ENCODE data around the gene RNF31. TPM values are rescaled to one million over a fixed set of nuclear protein-coding genes. Genes with fewer than 3 reads are reported as not detected.
A peak's percentile ranks its signal among the peaks of the same experiment; 100 is the strongest.

Gene RNF31
- total and polyA plus RNA-seq, 7 experiments from 2014 or later: 40.9 to 151 (median 81.4) TPM

- no peaks in the 10 kb centered on the region for H3K4me1 ChIP-seq (ENCODE audit: control insufficient read depth in 2 of 2, insufficient read depth in 2 of 2, low read length in 2 of 2)
- H3K9me3 ChIP-seq (ENCODE audit: control insufficient read depth in 2 of 3, low read length in 3 of 3): no peaks in the 10 kb centered on the region
- ChIA-PET POLR2A (interaction anchor here (0.6 to 2.7 kb wide), 4 partner anchors 10 to 63 kb away, joined by 3 to 9 read pairs (median 4); partner anchors contain the start of gene IPO4), CTCF (no interaction called here)
- no peaks in the 10 kb centered on the region for H3K27me3 ChIP-seq (ENCODE audit: control insufficient read depth in 2 of 2, insufficient read depth in 2 of 2, low read length in 2 of 2)
- peaks cover 0 to 2% (median 0%) of the 10 kb centered on the region in 11 donors for H3K9me3 Mint-ChIP-seq
- DNase-seq (no peak), ATAC-seq (no peak)
- intact Hi-C loops (cut with micrococcal nuclease): no loop called here
- H3K36me3 ChIP-seq (ENCODE audit: control insufficient read depth in 2 of 3, insufficient read depth in 3 of 3, low read length in 3 of 3): peaks cover 0 to 83% (median 20%) of the 10 kb centered on the region in 3 experiments
- H3K4me1 Mint-ChIP-seq: peaks cover 0 to 17% (median 4%) of the 10 kb centered on the region in 7 donors
- no peak overlapping the region for H3K4me3 Mint-ChIP-seq
- peaks cover 0 to 34% (median 4%) of the 10 kb centered on the region in 5 donors for H3K36me3 Mint-ChIP-seq
- no peak overlapping the region for H3K27ac ChIP-seq (ENCODE audit: low read depth, low read length)
- no peaks in the 10 kb centered on the region for H3K27me3 Mint-ChIP-seq
- no peak overlapping the region for H3K4me3 ChIP-seq (ENCODE audit: low read length)
- peak overlapping the region in 5 of 9 donors; percentile 32 to 75 (median 59) for H3K27ac Mint-ChIP-seq
Measured at GRCh38 chr14:24179294-24179960, 32.1 kb downstream of the RNF31 start.

DNA sequence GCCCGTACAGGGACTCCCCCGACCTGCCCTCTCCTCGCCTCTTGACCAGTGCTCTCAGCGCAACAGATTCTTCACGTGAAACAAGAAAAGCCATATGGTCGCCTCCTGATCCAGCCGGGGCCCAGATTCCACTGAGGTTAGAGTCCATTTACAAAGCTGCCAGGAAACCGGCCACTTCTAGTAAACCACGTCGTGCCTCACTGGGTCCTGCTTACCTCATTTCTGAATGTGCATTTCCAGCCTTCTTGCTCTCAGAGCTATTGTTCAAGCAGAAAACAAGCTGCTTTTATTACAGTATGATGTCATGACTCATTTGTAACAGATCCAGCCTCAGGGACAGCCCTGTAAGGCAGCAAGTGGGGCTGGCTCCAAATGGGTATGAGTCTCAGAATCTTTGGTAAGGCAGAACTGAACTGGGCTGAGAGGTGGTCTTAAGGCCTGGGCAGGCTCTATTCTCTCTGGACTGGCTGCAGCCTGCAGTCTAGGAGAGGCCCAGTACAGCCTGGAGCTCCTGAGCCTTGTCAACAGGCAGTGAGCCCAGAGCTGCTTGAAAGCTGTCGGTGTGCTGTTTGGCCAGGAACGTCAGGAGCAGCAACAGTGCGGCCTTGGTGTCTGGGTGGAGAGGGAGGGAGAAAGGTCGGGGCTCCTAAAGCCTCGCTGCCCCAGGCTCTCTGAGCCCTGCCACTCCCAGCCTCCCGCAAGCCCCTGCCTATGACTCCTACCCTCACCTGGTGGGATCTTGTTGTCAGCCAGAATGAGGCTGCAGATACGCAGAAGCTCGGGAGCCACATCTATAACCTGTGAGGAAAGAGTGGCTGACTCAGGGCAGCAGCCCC, 32.9 kb downstream of the RNF31 start:
- peaks cover 0 to 88% (median 23%) of the 10 kb centered on the region in 3 experiments for H3K36me3 ChIP-seq (ENCODE audit: control insufficient read depth in 2 of 3, insufficient read depth in 3 of 3, low read length in 3 of 3)

GRCh38 chr14:24181371-24182077, 34.2 kb downstream of the RNF31 start:
- Histone ChIP-seq H3K27ac (ENCODE audit: low read depth, low read length) (no peak overlapping the region), H3K36me3 (ENCODE audit: control insufficient read depth in 2 of 3, insufficient read depth in 3 of 3, low read length in 3 of 3) (peaks cover 0 to 99% (median 23%) of the 10 kb centered on the region in 3 experiments), H3K27me3 (ENCODE audit: control insufficient read depth in 2 of 2, insufficient read depth in 2 of 2, low read length in 2 of 2) (no peaks in the 10 kb centered on the region), H3K4me3 (ENCODE audit: low read length) (no peak overlapping the region), H3K4me1 (ENCODE audit: control insufficient read depth in 2 of 2, insufficient read depth in 2 of 2, low read length in 2 of 2) (no peaks in the 10 kb centered on the region), H3K9me3 (ENCODE audit: control insufficient read depth in 2 of 3, low read length in 3 of 3) (no peaks in the 10 kb centered on the region)
- ChIA-PET CTCF (no interaction called here), POLR2A (interaction anchor here (0.9 to 1.4 kb wide), 2 partner anchors 14 to 21 kb away, joined by 3 to 5 read pairs; partner anchors contain the start of genes IRF9 and TM9SF1)
- DNase-seq (no peak), ATAC-seq (no peak)
- H3K27ac Mint-ChIP-seq: peak overlapping the region in 4 of 9 donors; percentile 5 to 65 (median 8)
- peaks cover 0 to 4% (median 0%) of the 10 kb centered on the region in 11 donors for H3K9me3 Mint-ChIP-seq
- H3K4me1 Mint-ChIP-seq: peaks cover 0 to 11% (median 0%) of the 10 kb centered on the region in 7 donors
- no peaks in the 10 kb centered on the region for H3K27me3 Mint-ChIP-seq
- intact Hi-C loops (cut with micrococcal nuclease): no loop called here
- H3K36me3 Mint-ChIP-seq: peaks cover 0 to 32% (median 4%) of the 10 kb centered on the region in 5 donors
- no peak overlapping the region for H3K4me3 Mint-ChIP-seq

More for the DNA sequence above, 32.9 kb downstream of the RNF31 start:
- no peaks in the 10 kb centered on the region for H3K27me3 ChIP-seq (ENCODE audit: control insufficient read depth in 2 of 2, insufficient read depth in 2 of 2, low read length in 2 of 2)
- Mint-ChIP-seq H3K27ac (peak overlapping the region in 6 of 9 donors; percentile 31 to 75 (median 46)), H3K4me1 (peaks cover 0 to 11% (median 0%) of the 10 kb centered on the region in 7 donors), H3K9me3 (peaks cover 0 to 4% (median 0%) of the 10 kb centered on the region in 11 donors), H3K27me3 (no peaks in the 10 kb centered on the region), H3K4me3 (no peak overlapping the region), H3K36me3 (peaks cover 0 to 29% (median 4%) of the 10 kb centered on the region in 5 donors)
- H3K27ac ChIP-seq (ENCODE audit: low read depth, low read length): no peak overlapping the region
- DNase-seq (no peak), ATAC-seq (no peak)
- H3K4me3 ChIP-seq (ENCODE audit: low read length): no peak overlapping the region
- CTCF ChIA-PET: interaction anchor here (0.7 kb wide), 1 partner anchor 18 kb away, joined by 3 read pairs; no protein-coding TSS in a partner anchor
- intact Hi-C loops (cut with micrococcal nuclease): no loop called here
- no peaks in the 10 kb centered on the region for H3K9me3 ChIP-seq (ENCODE audit: control insufficient read depth in 2 of 3, low read length in 3 of 3)
- POLR2A ChIA-PET: interaction anchor here (1.4 to 2.7 kb wide), 2 partner anchors 9 to 20 kb away, joined by 5 to 9 read pairs; partner anchors contain the start of genes IPO4 and IRF9
- H3K4me1 ChIP-seq (ENCODE audit: control insufficient read depth in 2 of 2, insufficient read depth in 2 of 2, low read length in 2 of 2): no peaks in the 10 kb centered on the region

DNA sequence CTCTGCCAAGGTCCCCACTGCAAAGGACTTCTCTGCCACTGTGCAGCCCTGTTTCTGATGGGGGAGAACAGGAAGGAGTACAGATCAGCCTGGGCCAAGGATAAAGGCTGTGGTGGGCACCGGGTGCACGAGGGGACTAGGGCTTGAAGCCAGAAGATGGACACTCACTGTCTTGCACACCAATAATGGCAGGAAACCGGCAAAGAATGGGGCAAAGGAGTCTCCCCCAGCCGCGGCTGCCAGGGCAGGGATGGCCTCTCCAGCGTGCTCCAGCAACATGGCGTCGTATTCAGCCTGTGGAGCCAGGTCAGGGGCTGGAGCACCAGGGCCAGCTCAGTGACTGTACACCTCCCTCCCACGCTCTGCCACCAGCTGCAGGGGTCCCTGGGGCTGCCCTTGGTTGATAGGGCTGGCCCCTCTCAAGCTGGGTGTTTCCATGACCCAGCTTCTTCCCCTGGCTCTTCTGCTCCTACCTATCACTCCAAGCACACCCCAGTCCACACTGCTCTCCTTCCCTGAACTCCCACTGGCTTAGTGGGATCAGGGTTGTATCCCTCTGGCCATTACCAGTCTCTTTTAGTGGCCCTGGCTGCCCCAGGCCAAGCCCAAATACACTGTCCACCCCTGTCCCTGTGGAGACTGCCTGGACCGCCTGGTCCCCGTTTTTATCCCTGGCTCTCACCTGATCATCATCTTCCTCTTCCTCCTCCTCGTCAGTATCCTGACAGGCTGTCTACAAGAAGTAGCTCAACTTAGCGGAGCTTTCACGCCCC, 35.0 kb downstream of the RNF31 start:
- ChIA-PET CTCF (no interaction called here), POLR2A (interaction anchor here (0.9 to 1.4 kb wide), 3 partner anchors 9 to 22 kb away, joined by 3 to 5 read pairs (median 3); partner anchors contain the start of genes IRF9 and TM9SF1)

GRCh38 chr14:24183014-24183481, 35.8 kb downstream of the RNF31 start:
- H3K36me3 ChIP-seq (ENCODE audit: control insufficient read depth in 2 of 3, insufficient read depth in 3 of 3, low read length in 3 of 3): peaks cover 0 to 86% (median 16%) of the 10 kb centered on the region in 3 experiments
- no peaks in the 10 kb centered on the region for H3K27me3 ChIP-seq (ENCODE audit: control insufficient read depth in 2 of 2, insufficient read depth in 2 of 2, low read length in 2 of 2)
- CTCF ChIA-PET: interaction anchor here (0.6 kb wide), 1 partner anchor 43 kb away, joined by 3 read pairs; no protein-coding TSS in a partner anchor
- H3K4me1 Mint-ChIP-seq: peaks cover 5 to 21% (median 13%) of the 10 kb centered on the region in 7 donors
- peaks cover 0 to 4% (median 0%) of the 10 kb centered on the region in 11 donors for H3K9me3 Mint-ChIP-seq
- no peak overlapping the region for H3K4me3 ChIP-seq (ENCODE audit: low read length)
- intact Hi-C loops (cut with micrococcal nuclease): no loop called here
- no peaks in the 10 kb centered on the region for H3K27me3 Mint-ChIP-seq
- ATAC-seq: no peak
- H3K27ac Mint-ChIP-seq: peak overlapping the region in 3 of 9 donors; percentile 67 to 82 (median 69)
- no peak overlapping the region for H3K4me3 Mint-ChIP-seq
- peaks cover 0 to 23% (median 4%) of the 10 kb centered on the region in 5 donors for H3K36me3 Mint-ChIP-seq
- H3K9me3 ChIP-seq (ENCODE audit: control insufficient read depth in 2 of 3, low read length in 3 of 3): no peaks in the 10 kb centered on the region
- POLR2A ChIA-PET: interaction anchor here (1.0 kb wide), 1 partner anchor 10 kb away, joined by 3 read pairs; no protein-coding TSS in a partner anchor
- peaks cover 9 to 13% of the 10 kb centered on the region in 2 donors for H3K4me1 ChIP-seq (ENCODE audit: control insufficient read depth in 2 of 2, insufficient read depth in 2 of 2, low read length in 2 of 2)
- H3K27ac ChIP-seq (ENCODE audit: low read depth, low read length): no peak overlapping the region
- DNase-seq: no peak

More for the DNA sequence above, 35.0 kb downstream of the RNF31 start:
- Histone ChIP-seq H3K27ac (ENCODE audit: low read depth, low read length) (no peak overlapping the region), H3K36me3 (ENCODE audit: control insufficient read depth in 2 of 3, insufficient read depth in 3 of 3, low read length in 3 of 3) (peaks cover 0 to 94% (median 18%) of the 10 kb centered on the region in 3 experiments), H3K27me3 (ENCODE audit: control insufficient read depth in 2 of 2, insufficient read depth in 2 of 2, low read length in 2 of 2) (no peaks in the 10 kb centered on the region), H3K4me1 (ENCODE audit: control insufficient read depth in 2 of 2, insufficient read depth in 2 of 2, low read length in 2 of 2) (peaks cover 1 to 6% of the 10 kb centered on the region in 2 donors), H3K4me3 (ENCODE audit: low read length) (no peak overlapping the region), H3K9me3 (ENCODE audit: control insufficient read depth in 2 of 3, low read length in 3 of 3) (no peaks in the 10 kb centered on the region)
- DNase-seq: no peak
- H3K27me3 Mint-ChIP-seq: no peaks in the 10 kb centered on the region
- ATAC-seq: peak; percentile 6
- H3K36me3 Mint-ChIP-seq: peaks cover 0 to 28% (median 4%) of the 10 kb centered on the region in 5 donors
- peak overlapping the region in 6 of 9 donors; percentile 5 to 82 (median 26) for H3K27ac Mint-ChIP-seq
- intact Hi-C loops (cut with micrococcal nuclease): no loop called here
- peaks cover 4 to 15% (median 5%) of the 10 kb centered on the region in 7 donors for H3K4me1 Mint-ChIP-seq
- no peak overlapping the region for H3K4me3 Mint-ChIP-seq
- H3K9me3 Mint-ChIP-seq: peaks cover 0 to 4% (median 0%) of the 10 kb centered on the region in 11 donors
